Endothelial cell of umbilical vein (primary cell): ENCODE data around the gene HDAC11. TPM values are rescaled to one million over a fixed set of nuclear protein-coding genes. Genes with fewer than 3 reads are reported as not detected.

ENCODE experiments used
- BruUV-seq: library from RNA; stranded (reverse); fragments of 400-500 nt; replicated peaks from 2 replicates; lab custom pipeline; 2021; lab: Mats Ljungman, UMichigan
- CTCF ChIA-PET: fragments of 300-600, 350-600 bp; sonication (Branson Sonifier 250); formaldehyde crosslinking; loops from one replicate; lab custom pipeline; 2021; ENCODE audit warnings: antibody characterized with exemption, inconsistent platforms; lab: Charles Lee
- POLR2A ChIA-PET: fragments of 300-600, 350-600 bp; sonication (Branson Sonifier 250); formaldehyde crosslinking; loops from one replicate; lab custom pipeline; 2021; ENCODE audit warnings: antibody characterized with exemption, inconsistent platforms; lab: Charles Lee
- DNase-seq: peaks from one replicate; pipeline ENCODE4 v3.0.0-alpha.2; 2011; ENCODE audit warnings: low read depth, low spot score
- FAIRE-seq: peaks from 2 replicates; lab custom pipeline; 2011; peaks lifted over from hg19 to GRCh38; lab: Jason Lieb, UNC
- H2AFZ ChIP-seq: 2 replicates; pipeline ENCODE4 v1.6.0; 2012; ENCODE audit warnings: low read depth, low read length, control low read depth, inconsistent platforms
- H3K27ac ChIP-seq: 2 replicates; pipeline ENCODE4 v1.5.1; 2011; ENCODE audit warnings: low read depth, mild to moderate bottlenecking, control low read depth, low read length, moderate library complexity; ENCODE audit not compliant: insufficient read depth
- H3K27me3 ChIP-seq, 2 experiments: 2 replicates each; pipeline versions ENCODE4 v1.6.0 to v1.6.1; 2011; ENCODE audit warnings: low read length in 2 of 2, mixed read lengths in 1 of 2; ENCODE audit not compliant: control insufficient read depth in 2 of 2, insufficient read depth in 2 of 2
- H3K36me3 ChIP-seq, 2 experiments: 2 replicates in 1 of 2; 3 replicates in 1 of 2; pipeline ENCODE4 v1.5.1; 2011; ENCODE audit warnings: low read length in 2 of 2, mild to moderate bottlenecking in 1 of 2, moderate library complexity in 1 of 2; ENCODE audit not compliant: control insufficient read depth in 2 of 2, insufficient read depth in 2 of 2; ENCODE audit errors: extremely low read depth in 1 of 2
- H3K4me1 ChIP-seq: 3 replicates; pipeline ENCODE4 v1.5.1; 2011; ENCODE audit warnings: mild to moderate bottlenecking, low read length; ENCODE audit not compliant: control insufficient read depth, insufficient read depth; ENCODE audit errors: extremely low read depth
- H3K4me2 ChIP-seq: 2 replicates; pipeline ENCODE4 v1.6.1; 2011; ENCODE audit warnings: low read length, control low read depth, mixed read lengths; ENCODE audit not compliant: insufficient read depth
- H3K4me3 ChIP-seq, 3 experiments: fragments of 200-600 bp in 1 of 3; sonication (generic), shearing (Covaris generic) in 1 of 3; replicated peaks in 1 of 3; 2 replicates each; pipeline ENCODE4 v1.5.1; 2011 to 2016; ENCODE audit warnings: control low read depth in 3 of 3, low read length in 3 of 3, mild to moderate bottlenecking in 2 of 3, inconsistent platforms in 1 of 3, low read depth in 1 of 3, moderate library complexity in 1 of 3; ENCODE audit not compliant: insufficient read depth in 1 of 3
- H3K79me2 ChIP-seq: 2 replicates; pipeline ENCODE4 v1.6.0; 2012; ENCODE audit warnings: low read length, inconsistent platforms; ENCODE audit not compliant: control insufficient read depth, insufficient read depth
- H3K9ac ChIP-seq: replicated peaks from 2 replicates; pipeline ENCODE3; 2011; ENCODE audit warnings: low read length, control low read depth; ENCODE audit not compliant: insufficient read depth; ENCODE audit errors: extremely low read depth
- H3K9me1 ChIP-seq: replicated peaks from 3 replicates; pipeline ENCODE4 v1.6.0; 2011; ENCODE audit warnings: mild to moderate bottlenecking, low read length; ENCODE audit not compliant: control insufficient read depth, insufficient read depth; ENCODE audit errors: extremely low read depth
- H3K9me3 ChIP-seq: replicated peaks from 2 replicates; pipeline ENCODE4 v1.5.1; 2012; ENCODE audit warnings: low read length, inconsistent platforms; ENCODE audit not compliant: control insufficient read depth, insufficient read depth
- H4K20me1 ChIP-seq: replicated peaks from 2 replicates; pipeline ENCODE3; 2011; ENCODE audit warnings: mild to moderate bottlenecking, low read length; ENCODE audit not compliant: control insufficient read depth, insufficient read depth; ENCODE audit errors: extremely low read depth
- CTCF ChIP-seq, 2 donors: IDR thresholded peaks; 1 replicate in 1 of 2; 2 replicates in 1 of 2; pipeline ENCODE4 v1.5.1; 2011; ENCODE audit warnings: low read length in 2 of 2, mild to moderate bottlenecking in 2 of 2, moderate library complexity in 2 of 2, control low read depth in 1 of 2, inconsistent platforms in 1 of 2, low read depth in 1 of 2; ENCODE audit not compliant: insufficient read depth in 1 of 2; ENCODE audit errors: extremely low read depth in 1 of 2
- EZH2 ChIP-seq: IDR thresholded peaks from 2 replicates; pipeline ENCODE4 v1.6.1; 2012; ENCODE audit warnings: borderline replicate concordance, low read depth, mild to moderate bottlenecking, moderate library complexity, low read length, inconsistent platforms; ENCODE audit not compliant: severe bottlenecking
- FOS ChIP-seq: IDR thresholded peaks from 2 replicates; pipeline ENCODE4 v1.6.1; 2011; ENCODE audit warnings: mild to moderate bottlenecking, low read length, moderate library complexity, borderline replicate concordance; ENCODE audit not compliant: insufficient read depth
- GATA2 ChIP-seq: IDR thresholded peaks from 2 replicates; pipeline ENCODE4 v1.7.0; 2011; ENCODE audit warnings: low read depth, mild to moderate bottlenecking, moderate library complexity, mixed read lengths, low read length; ENCODE audit not compliant: insufficient read length, insufficient read depth
- JUN ChIP-seq: IDR thresholded peaks from 2 replicates; pipeline ENCODE4 v1.6.1; 2011; ENCODE audit warnings: borderline replicate concordance, low read depth; ENCODE audit not compliant: insufficient read length, insufficient read depth
- MAX ChIP-seq: IDR thresholded peaks from 2 replicates; pipeline ENCODE4 v1.6.1; 2011; ENCODE audit not compliant: insufficient read depth, insufficient read length
- MYC ChIP-seq: IDR thresholded peaks from one replicate; pipeline ENCODE4 v1.6.1; 2011; ENCODE audit warnings: mild to moderate bottlenecking, low read depth, low read length
- POLR2A ChIP-seq: IDR thresholded peaks from 2 replicates; pipeline ENCODE4 v1.6.1; 2012; ENCODE audit warnings: low read depth, mild to moderate bottlenecking, control low read depth, low read length
- POLR2AphosphoS5 ChIP-seq: IDR thresholded peaks from 2 replicates; pipeline ENCODE4 v1.6.1; 2012; ENCODE audit warnings: low read depth, mild to moderate bottlenecking, control low read depth, low read length, moderate library complexity; ENCODE audit not compliant: insufficient read depth
- dilution Hi-C: fragments of 300-500 bp; cut with MboI; formaldehyde crosslinking; loops from one replicate; pipeline ENCODE4 v1.15.0; 2019; ENCODE audit warnings: low sequenced_read_pairs; ENCODE audit not compliant: extremely low pct_ligation_motif_present
- intact Hi-C: fragments of 100-400 bp; cut with micrococcal nuclease; formaldehyde crosslinking; loops from one replicate; pipeline ENCODE4 v1.10.0; 2022
- polyA plus RNA-seq, 4 experiments: library from polyadenylated mRNA; depleted of rRNA in 3 of 4; stranded (reverse) in 3 of 4; unstranded in 1 of 4; fragments of >200 nt; gene quantifications; 2 replicates each; pipeline versions ENCODE4 v1.2.1 to v1.2.3, GENCODE V29; 2011 to 2012; ENCODE audit warnings: missing spikeins in 1 of 4
- total RNA-seq: library from RNA; stranded (reverse); gene quantifications from 2 replicates; pipeline ENCODE4 v1.2.3, GENCODE V29; 2021

Gene HDAC11
- total and polyA plus RNA-seq, 2 donors (not counting 3 experiments of a cell fraction or from before 2014, with no cell fraction given) = 6.8 to 8.8 TPM

DNA sequence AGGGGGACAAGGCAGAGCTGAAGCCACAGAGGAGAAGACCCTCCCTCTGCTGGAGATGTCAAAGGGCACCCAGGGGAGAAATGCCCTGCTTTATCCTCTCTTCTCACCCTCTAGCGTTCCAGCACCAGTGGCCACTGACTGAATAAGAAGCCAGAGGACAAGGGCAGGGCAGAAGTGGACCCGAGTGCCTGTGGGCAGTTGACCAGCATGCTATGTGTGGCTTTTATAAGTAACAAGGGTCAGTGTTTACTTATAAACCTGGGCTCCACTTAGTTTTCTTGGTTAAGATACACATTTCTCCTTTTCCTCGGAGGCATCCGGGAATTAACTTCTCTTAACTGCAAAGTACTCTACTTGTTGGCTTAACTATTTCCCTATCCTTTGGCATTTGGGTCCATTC is 13.3 kb upstream of the HDAC11 start:
- intact Hi-C loops = no loop called here
- Histone ChIP-seq H4K20me1 (no peaks in the 10 kb centered on the region), H3K27me3 (peaks cover 0 to 3% of the 10 kb centered on the region in 2 experiments), H3K36me3 (no peaks in the 10 kb centered on the region), H3K9ac (no peak overlapping the region), H3K9me3 (no peaks in the 10 kb centered on the region), H3K4me3 (no peak overlapping the region), H3K4me1 (peaks cover 4% of the 10 kb centered on the region), H2AFZ (no peak overlapping the region), H3K4me2 (no peak overlapping the region), H3K27ac (no peak overlapping the region), H3K79me2 (no peaks in the 10 kb centered on the region), H3K9me1 (no peaks in the 10 kb centered on the region)
- ChIA-PET CTCF (interaction anchor here (0.7 to 0.8 kb wide), 2 partner anchors 14 to 375 kb away, joined by 3 to 5 read pairs; no protein-coding TSS in a partner anchor), POLR2A (no interaction called here)
- dilution Hi-C loops = loop anchor here (25.0 kb wide), 1 partner anchor 379 kb away; no protein-coding TSS in a partner anchor
- BruUV-seq = no TSS peak
- TF ChIP-seq POLR2A (no peak), FOS (no peak), POLR2AphosphoS5 (no peak), MYC (no peak), CTCF (IDR thresholded peaks at IDR 0.05; ENCODE audit: extremely low read depth in 1 of 2, insufficient read depth in 1 of 2, low read depth in 1 of 2, low read length in 2 of 2) (no peak), EZH2 (no peak), MAX (no peak), JUN (no peak), GATA2 (no peak)
- no peak for DNase-seq
- no peak for FAIRE-seq
